ENCODE measurements around the gene CST8. TPM values are rescaled to one million over a fixed set of nuclear protein-coding genes. Genes with fewer than 3 reads are reported as not detected.

Gene CST8
- polyA plus RNA-seq, 1 of the 3 experiments (the other 2 are of a cell fraction): not detected

DNA sequence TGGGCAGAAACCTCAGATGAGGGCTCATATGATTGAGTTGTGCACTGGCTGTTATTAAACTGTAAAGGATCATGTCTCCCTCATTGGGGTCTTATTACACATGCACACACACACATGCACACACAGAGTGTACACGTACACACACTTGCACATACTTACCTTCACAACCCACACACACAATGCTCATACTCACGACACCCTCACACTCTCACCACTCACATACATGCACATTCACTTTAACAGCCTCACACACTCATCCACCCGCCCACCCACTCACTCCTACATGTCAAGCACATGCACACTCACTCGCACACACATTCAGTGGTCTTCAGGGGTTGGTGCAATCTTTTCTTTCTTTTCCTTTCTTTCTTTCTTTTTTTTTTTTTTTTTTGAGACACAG, 46.1 kb upstream of the CST8 start:
- H3F3A ChIP-seq (replicated peaks; ENCODE audit: insufficient read depth): no peaks in the 10 kb centered on the region
- no peaks in the 10 kb centered on the region for H3K9me2 ChIP-seq
- CTCF ChIA-PET: interaction anchor here (1.3 to 5.0 kb wide), 3 partner anchors 8 to 163 kb away, joined by 3 to 92 read pairs (median 22); partner anchors contain the start of gene CST9
- POLR2A ChIA-PET: no interaction called here
- TF ChIP-seq MEF2A (IDR thresholded peaks at IDR 0.05; ENCODE audit: borderline replicate concordance, low read depth): no peak
- no peak for TF ChIP-seq GATA2 (CRISPR knock-in tag; IDR thresholded peaks at IDR 0.05)
- TF ChIP-seq TCF12 (IDR thresholded peaks at IDR 0.05): no peak
- TF ChIP-seq EP300 (IDR thresholded peaks at IDR 0.05; ENCODE audit: borderline replicate concordance in 1 of 2, low read depth in 1 of 2, low read length in 1 of 2): no peak
- no peak for TF ChIP-seq ELF1 (IDR thresholded peaks at IDR 0.05)
- TF ChIP-seq MXI1 (IDR thresholded peaks at IDR 0.05; ENCODE audit: low read depth, low read length): no peak
- no peak for TF ChIP-seq RCOR1 (IDR thresholded peaks at IDR 0.05; ENCODE audit: low read length)
- TF ChIP-seq, protein P1, sequence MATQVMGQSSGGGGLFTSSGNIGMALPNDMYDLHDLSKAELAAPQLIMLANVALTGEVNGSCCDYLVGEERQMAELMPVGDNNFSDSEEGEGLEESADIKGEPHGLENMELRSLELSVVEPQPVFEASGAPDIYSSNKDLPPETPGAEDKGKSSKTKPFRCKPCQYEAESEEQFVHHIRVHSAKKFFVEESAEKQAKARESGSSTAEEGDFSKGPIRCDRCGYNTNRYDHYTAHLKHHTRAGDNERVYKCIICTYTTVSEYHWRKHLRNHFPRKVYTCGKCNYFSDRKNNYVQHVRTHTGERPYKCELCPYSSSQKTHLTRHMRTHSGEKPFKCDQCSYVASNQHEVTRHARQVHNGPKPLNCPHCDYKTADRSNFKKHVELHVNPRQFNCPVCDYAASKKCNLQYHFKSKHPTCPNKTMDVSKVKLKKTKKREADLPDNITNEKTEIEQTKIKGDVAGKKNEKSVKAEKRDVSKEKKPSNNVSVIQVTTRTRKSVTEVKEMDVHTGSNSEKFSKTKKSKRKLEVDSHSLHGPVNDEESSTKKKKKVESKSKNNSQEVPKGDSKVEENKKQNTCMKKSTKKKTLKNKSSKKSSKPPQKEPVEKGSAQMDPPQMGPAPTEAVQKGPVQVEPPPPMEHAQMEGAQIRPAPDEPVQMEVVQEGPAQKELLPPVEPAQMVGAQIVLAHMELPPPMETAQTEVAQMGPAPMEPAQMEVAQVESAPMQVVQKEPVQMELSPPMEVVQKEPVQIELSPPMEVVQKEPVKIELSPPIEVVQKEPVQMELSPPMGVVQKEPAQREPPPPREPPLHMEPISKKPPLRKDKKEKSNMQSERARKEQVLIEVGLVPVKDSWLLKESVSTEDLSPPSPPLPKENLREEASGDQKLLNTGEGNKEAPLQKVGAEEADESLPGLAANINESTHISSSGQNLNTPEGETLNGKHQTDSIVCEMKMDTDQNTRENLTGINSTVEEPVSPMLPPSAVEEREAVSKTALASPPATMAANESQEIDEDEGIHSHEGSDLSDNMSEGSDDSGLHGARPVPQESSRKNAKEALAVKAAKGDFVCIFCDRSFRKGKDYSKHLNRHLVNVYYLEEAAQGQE (IDR thresholded peaks at IDR 0.05; ENCODE audit: low read depth, low read length): no peak
- TF ChIP-seq RAD21 (IDR thresholded peaks at IDR 0.05; ENCODE audit: low read length): no peak
- TF ChIP-seq, protein P2, sequence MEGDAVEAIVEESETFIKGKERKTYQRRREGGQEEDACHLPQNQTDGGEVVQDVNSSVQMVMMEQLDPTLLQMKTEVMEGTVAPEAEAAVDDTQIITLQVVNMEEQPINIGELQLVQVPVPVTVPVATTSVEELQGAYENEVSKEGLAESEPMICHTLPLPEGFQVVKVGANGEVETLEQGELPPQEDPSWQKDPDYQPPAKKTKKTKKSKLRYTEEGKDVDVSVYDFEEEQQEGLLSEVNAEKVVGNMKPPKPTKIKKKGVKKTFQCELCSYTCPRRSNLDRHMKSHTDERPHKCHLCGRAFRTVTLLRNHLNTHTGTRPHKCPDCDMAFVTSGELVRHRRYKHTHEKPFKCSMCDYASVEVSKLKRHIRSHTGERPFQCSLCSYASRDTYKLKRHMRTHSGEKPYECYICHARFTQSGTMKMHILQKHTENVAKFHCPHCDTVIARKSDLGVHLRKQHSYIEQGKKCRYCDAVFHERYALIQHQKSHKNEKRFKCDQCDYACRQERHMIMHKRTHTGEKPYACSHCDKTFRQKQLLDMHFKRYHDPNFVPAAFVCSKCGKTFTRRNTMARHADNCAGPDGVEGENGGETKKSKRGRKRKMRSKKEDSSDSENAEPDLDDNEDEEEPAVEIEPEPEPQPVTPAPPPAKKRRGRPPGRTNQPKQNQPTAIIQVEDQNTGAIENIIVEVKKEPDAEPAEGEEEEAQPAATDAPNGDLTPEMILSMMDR (IDR thresholded peaks at IDR 0.05): no peak
- no peak overlapping the region for H3K9ac ChIP-seq
- H3K36me3 ChIP-seq (replicated peaks in 1 of 2; ENCODE audit: control insufficient read depth in 1 of 2, insufficient read depth in 2 of 2, low read length in 1 of 2): no peaks in the 10 kb centered on the region
- no peak overlapping the region for H2AFZ ChIP-seq (ENCODE audit: low read depth)
- no peaks in the 10 kb centered on the region for H3K79me2 ChIP-seq (ENCODE audit: insufficient read depth)
- H3K4me1 ChIP-seq (ENCODE audit: control insufficient read depth in 1 of 2, insufficient read depth in 2 of 2, low read depth in 1 of 2, low read length in 1 of 2): peaks cover 0 to 6% of the 10 kb centered on the region in 2 experiments; a peak in 2 of 4 replicates
- H4K20me1 ChIP-seq (ENCODE audit: insufficient read depth): no peaks in the 10 kb centered on the region
- no peak overlapping the region for H3K4me2 ChIP-seq
- H3K9me3 ChIP-seq: no peaks in the 10 kb centered on the region
- DNase-seq: no peak
- H3K4me3 ChIP-seq (ENCODE audit: low read depth in 2 of 2, low read length in 1 of 2): no peak overlapping the region
- no peak overlapping the region for H3K27ac ChIP-seq (ENCODE audit: low read depth in 2 of 2, low read length in 1 of 2)
- WGBS (ENCODE audit: low lambda C conversion rate): 48% methylated on average over 4 of the region's 4 CpGs
- peaks cover 5% of the 10 kb centered on the region for H3K27me3 ChIP-seq (ENCODE audit: insufficient read depth)

DNA sequence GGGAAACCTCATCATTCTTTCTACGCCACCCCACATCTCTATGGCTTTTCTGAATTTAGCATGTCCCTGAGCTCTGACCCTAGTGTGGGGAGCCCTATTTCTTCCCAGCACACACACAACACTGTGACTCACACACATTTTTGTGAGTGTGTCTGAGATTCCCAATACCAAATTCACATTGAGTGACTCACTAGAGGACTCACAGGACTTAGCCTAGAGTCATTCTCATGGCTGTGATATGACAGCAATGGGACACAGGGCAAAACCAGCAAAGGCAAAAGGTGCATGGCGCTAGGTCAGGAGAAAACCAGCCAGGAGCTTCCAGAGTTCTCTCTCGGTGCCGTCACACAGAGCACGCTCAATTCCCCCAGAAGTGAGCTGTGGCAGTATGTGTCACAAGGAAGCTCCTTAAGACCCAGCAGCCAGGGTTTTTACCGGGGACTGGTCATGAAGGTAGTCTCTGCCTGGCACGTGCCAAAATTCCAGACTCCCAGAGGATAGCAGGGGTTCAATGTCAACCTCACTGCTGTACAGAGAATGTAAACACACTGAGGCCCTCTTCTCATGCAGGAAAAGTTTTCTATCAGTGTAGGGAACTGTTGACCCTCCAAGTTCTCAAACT, 45.2 kb upstream of the CST8 start:
- Histone ChIP-seq H3K4me3 (ENCODE audit: low read depth in 2 of 2, low read length in 1 of 2) (no peak overlapping the region), H3K4me2 (0 out of 2 replicates have a peak overlapping the region, but pooled peaks have one; percentile 19), H3K9me2 (no peaks in the 10 kb centered on the region), H3F3A (replicated peaks; ENCODE audit: insufficient read depth) (no peaks in the 10 kb centered on the region), H3K9ac (no peak overlapping the region), H3K27me3 (ENCODE audit: insufficient read depth) (peaks cover 5% of the 10 kb centered on the region), H3K79me2 (ENCODE audit: insufficient read depth) (no peaks in the 10 kb centered on the region), H2AFZ (ENCODE audit: low read depth) (no peak overlapping the region), H3K27ac (ENCODE audit: low read depth in 2 of 2, low read length in 1 of 2) (no peak overlapping the region), H3K36me3 (replicated peaks in 1 of 2; ENCODE audit: control insufficient read depth in 1 of 2, insufficient read depth in 2 of 2, low read length in 1 of 2) (no peaks in the 10 kb centered on the region), H4K20me1 (ENCODE audit: insufficient read depth) (no peaks in the 10 kb centered on the region), H3K4me1 (ENCODE audit: control insufficient read depth in 1 of 2, insufficient read depth in 2 of 2, low read depth in 1 of 2, low read length in 1 of 2) (peaks cover 0 to 6% of the 10 kb centered on the region in 2 experiments; a peak in 2 of 4 replicates), H3K9me3 (no peaks in the 10 kb centered on the region)
- no peak for TF ChIP-seq USF1 (IDR thresholded peaks at IDR 0.05; ENCODE audit: borderline replicate concordance, low read depth)
- TF ChIP-seq IRF3 (IDR thresholded peaks at IDR 0.05; ENCODE audit: low read depth, low read length): no peak
- TF ChIP-seq POLR2AphosphoS5 (IDR thresholded peaks at IDR 0.05; ENCODE audit: low read depth, low read length): no peak
- TF ChIP-seq RFX5 (IDR thresholded peaks at IDR 0.05; ENCODE audit: low read length): no peak
- 0 out of 2 replicates have a peak, but pooled peaks have one; percentile 11 for TF ChIP-seq JUND (IDR thresholded peaks at IDR 0.05)
- TF ChIP-seq FOSL2 (IDR thresholded peaks at IDR 0.05; ENCODE audit: borderline replicate concordance, low read depth): peak; percentile 59; the same call in 1 of the 2 replicates
- TF ChIP-seq RCOR1 (IDR thresholded peaks at IDR 0.05; ENCODE audit: low read length): no peak
- TF ChIP-seq USF2 (IDR thresholded peaks at IDR 0.05; ENCODE audit: borderline replicate concordance, low read depth, low read length): no peak
- TF ChIP-seq NRF1 (IDR thresholded peaks at IDR 0.05; ENCODE audit: low read depth, low read length): no peak
- ChIA-PET CTCF (interaction anchor here (1.3 to 3.2 kb wide), 5 partner anchors 9 to 105 kb away, joined by 3 to 22 read pairs (median 7); no protein-coding TSS in a partner anchor), POLR2A (no interaction called here)
- no peak for DNase-seq
- 52% methylated on average over 7 of the region's 7 CpGs for WGBS (ENCODE audit: low lambda C conversion rate)

Data from SK-N-SH (cell line).